ENCODE measurements around the gene SLC22A5.

- TF ChIP-seq CTCF (tag by site-specific recombination; IDR thresholded peaks at IDR 0.05) (no peak), ZFP37 (tag by site-specific recombination; IDR thresholded peaks at IDR 0.05) (no peak), ZNF677 (tag by site-specific recombination; IDR thresholded peaks at IDR 0.05) (no peak), BCL11B (tag by site-specific recombination; IDR thresholded peaks at IDR 0.05; ENCODE audit: low read depth) (no peak), YY1 (tag by site-specific recombination; IDR thresholded peaks at IDR 0.05) (no peak)
Measured at GRCh38 chr5:132376694-132377641, 7.5 kb downstream of the SLC22A5 start.

Measured in HEK293 (cell line).